DND-41 (cell line): Measurements from ENCODE around the gene HGFAC.

Experiments
- ATAC-seq: fragments of 200-7000 bp; cut with Tn5 transposase; 3 replicates; pipeline ENCODE4 v1.9.1; 2021; ENCODE audit warnings: low read depth; ENCODE audit not compliant: insufficient read depth
- DNase-seq: peaks from one replicate; pipeline ENCODE4 v3.0.0-alpha.2; 2020
- H2AFZ ChIP-seq: 2 replicates; pipeline ENCODE4 v1.6.0; 2012; ENCODE audit warnings: low read depth, low read length
- H3K27ac ChIP-seq: 2 replicates; pipeline ENCODE4 v1.5.1; 2012; ENCODE audit warnings: low read length, inconsistent platforms
- H3K27me3 ChIP-seq: fragments of 200-600 bp; sonication (generic); 2 replicates; pipeline ENCODE4 v1.6.0; 2012; ENCODE audit warnings: low read length, mild to moderate bottlenecking, inconsistent platforms; ENCODE audit not compliant: insufficient read depth, poor library complexity
- H3K36me3 ChIP-seq: 2 replicates; pipeline ENCODE4 v1.5.1; 2012; ENCODE audit warnings: low read length, inconsistent platforms; ENCODE audit not compliant: insufficient read depth
- H3K4me1 ChIP-seq: 2 replicates; pipeline ENCODE4 v1.5.1; 2012; ENCODE audit warnings: mild to moderate bottlenecking, low read length; ENCODE audit not compliant: insufficient read depth
- H3K4me2 ChIP-seq: 2 replicates; pipeline ENCODE4 v1.6.0; 2012; ENCODE audit warnings: mild to moderate bottlenecking, moderate library complexity, low read length, inconsistent platforms; ENCODE audit not compliant: insufficient read depth
- H3K4me3 ChIP-seq, 2 experiments: fragments of 200-600 bp in 1 of 2; shearing (Covaris generic) in 1 of 2; 2 replicates each; pipeline ENCODE4 v1.5.1; 2012 to 2016; ENCODE audit warnings: inconsistent platforms in 2 of 2, low read length in 2 of 2, mild to moderate bottlenecking in 2 of 2, low read depth in 1 of 2, moderate library complexity in 1 of 2
- H3K79me2 ChIP-seq: 2 replicates; pipeline ENCODE4 v1.6.0; 2012; ENCODE audit warnings: low read length, inconsistent platforms; ENCODE audit not compliant: insufficient read depth
- H3K9ac ChIP-seq: 2 replicates; pipeline ENCODE4 v1.6.0; 2012; ENCODE audit warnings: low read depth, mild to moderate bottlenecking, inconsistent platforms, low read length, moderate library complexity
- H3K9me3 ChIP-seq: 2 replicates; pipeline ENCODE4 v1.5.1; 2012; ENCODE audit warnings: low read length, moderate library complexity, mild to moderate bottlenecking, inconsistent platforms; ENCODE audit not compliant: insufficient read depth, severe bottlenecking
- H4K20me1 ChIP-seq: 2 replicates; pipeline ENCODE4 v1.6.0; 2012; ENCODE audit warnings: low read length; ENCODE audit not compliant: insufficient read depth
- EZH2 ChIP-seq: IDR thresholded peaks from 3 replicates; pipeline ENCODE4 v1.6.1; 2012; ENCODE audit warnings: borderline replicate concordance, low read depth, mild to moderate bottlenecking, moderate library complexity, low read length, inconsistent platforms; ENCODE audit not compliant: severe bottlenecking
- TF ChIP-seq, protein P1 (sequence below): IDR thresholded peaks from 2 replicates; pipeline ENCODE4 v1.5.1; 2012; ENCODE audit warnings: borderline replicate concordance, low read length, moderate library complexity, mild to moderate bottlenecking; ENCODE audit not compliant: poor library complexity, severe bottlenecking; ENCODE audit errors: extremely low read depth

Gene HGFAC

DNA sequence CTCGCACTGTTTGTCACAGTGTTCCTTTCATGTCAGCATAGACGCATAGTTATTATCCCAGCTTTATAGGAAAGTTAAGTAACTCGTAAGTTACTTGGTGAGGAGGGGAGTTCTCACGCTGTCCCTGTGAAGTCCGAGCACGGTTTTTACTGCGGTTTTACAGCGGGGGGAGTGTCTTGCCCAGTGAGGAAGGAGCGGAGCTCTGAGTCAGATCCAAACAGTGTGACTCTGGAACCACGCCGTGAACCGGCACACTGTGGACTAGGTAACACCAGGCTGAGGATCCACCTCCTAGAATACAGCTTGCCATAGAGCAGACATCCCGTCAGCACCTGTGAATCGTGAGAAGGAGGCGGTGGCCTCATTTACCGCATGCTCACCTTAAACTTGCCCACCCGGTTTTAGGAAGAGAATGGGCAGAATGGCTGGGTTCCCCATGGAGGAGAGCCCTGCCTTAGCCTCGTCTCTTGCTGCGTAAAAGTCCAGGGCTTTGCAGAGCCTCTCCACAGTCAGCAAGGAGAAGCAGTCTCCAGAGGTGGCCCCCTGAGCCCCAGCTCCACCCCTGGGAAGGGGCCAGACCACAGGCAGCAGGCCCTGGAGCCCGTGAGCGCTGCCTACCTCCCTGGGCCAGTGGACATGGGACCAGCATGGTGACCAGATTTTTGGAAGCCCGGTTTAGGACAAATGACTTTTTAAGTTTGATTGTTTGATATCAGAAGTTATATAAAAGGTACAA is 40.2 kb upstream of the HGFAC start:
- Histone ChIP-seq H3K79me2 (no peaks in the 10 kb centered on the region), H3K4me2 (no peak overlapping the region), H4K20me1 (peaks cover 4% of the 10 kb centered on the region; the same call in 1 of the 2 replicates), H3K4me1 (no peaks in the 10 kb centered on the region), H3K27me3 (no peaks in the 10 kb centered on the region), H3K9ac (no peak overlapping the region), H2AFZ (no peak overlapping the region), H3K36me3 (no peaks in the 10 kb centered on the region), H3K9me3 (no peaks in the 10 kb centered on the region), H3K27ac (no peak overlapping the region), H3K4me3 (no peak overlapping the region)
- DNase-seq = no peak
- TF ChIP-seq, protein P1, sequence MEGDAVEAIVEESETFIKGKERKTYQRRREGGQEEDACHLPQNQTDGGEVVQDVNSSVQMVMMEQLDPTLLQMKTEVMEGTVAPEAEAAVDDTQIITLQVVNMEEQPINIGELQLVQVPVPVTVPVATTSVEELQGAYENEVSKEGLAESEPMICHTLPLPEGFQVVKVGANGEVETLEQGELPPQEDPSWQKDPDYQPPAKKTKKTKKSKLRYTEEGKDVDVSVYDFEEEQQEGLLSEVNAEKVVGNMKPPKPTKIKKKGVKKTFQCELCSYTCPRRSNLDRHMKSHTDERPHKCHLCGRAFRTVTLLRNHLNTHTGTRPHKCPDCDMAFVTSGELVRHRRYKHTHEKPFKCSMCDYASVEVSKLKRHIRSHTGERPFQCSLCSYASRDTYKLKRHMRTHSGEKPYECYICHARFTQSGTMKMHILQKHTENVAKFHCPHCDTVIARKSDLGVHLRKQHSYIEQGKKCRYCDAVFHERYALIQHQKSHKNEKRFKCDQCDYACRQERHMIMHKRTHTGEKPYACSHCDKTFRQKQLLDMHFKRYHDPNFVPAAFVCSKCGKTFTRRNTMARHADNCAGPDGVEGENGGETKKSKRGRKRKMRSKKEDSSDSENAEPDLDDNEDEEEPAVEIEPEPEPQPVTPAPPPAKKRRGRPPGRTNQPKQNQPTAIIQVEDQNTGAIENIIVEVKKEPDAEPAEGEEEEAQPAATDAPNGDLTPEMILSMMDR = no peak
- no peak for TF ChIP-seq EZH2
- no peak for ATAC-seq

DNA sequence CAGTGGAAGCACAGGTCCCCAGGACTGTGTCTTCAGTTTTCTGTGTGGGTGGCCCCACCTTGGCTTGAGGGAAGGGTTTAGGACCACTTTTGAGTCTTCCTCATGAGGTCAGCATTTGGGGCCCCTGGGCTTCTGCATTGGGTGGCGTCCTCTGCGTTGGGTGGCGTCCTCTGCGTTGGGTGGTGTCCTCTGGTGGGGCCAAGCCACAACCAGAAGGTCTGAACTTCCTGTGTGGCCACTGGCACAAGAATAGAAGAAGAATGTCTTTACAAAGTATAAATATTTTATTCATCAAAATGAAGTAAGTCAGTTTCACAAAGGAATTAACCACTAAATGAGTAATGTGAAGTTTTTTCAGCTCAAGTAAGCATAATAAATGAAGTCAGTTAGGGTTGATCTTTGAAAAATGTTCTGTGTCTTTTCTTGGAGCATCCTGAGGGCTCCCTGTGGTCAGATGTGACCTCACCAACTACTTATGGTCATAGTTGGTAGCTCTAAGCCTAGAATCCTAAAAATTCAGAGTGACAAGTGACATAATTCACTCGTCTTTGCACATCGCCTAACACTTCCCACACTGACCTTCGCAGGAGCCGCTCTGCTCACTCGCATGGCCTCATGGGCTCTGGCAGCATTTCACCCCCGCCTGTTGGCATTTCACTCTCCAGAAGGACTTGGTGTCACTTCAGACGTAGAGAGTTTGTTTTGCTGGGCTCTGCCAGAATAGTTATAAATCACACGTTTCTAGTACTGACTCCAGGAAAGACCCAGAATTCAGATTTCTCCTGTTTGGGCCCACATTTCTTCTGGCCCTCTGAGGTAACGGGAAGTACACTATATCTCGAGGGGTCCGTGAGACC is 39.0 kb upstream of the HGFAC start:
- ATAC-seq (no peak), DNase-seq (no peak)
- Histone ChIP-seq H3K9ac (no peak overlapping the region), H3K4me2 (no peak overlapping the region), H3K27me3 (no peaks in the 10 kb centered on the region), H4K20me1 (peaks cover 8% of the 10 kb centered on the region; the same call in 1 of the 2 replicates), H3K36me3 (no peaks in the 10 kb centered on the region), H3K9me3 (no peaks in the 10 kb centered on the region), H3K79me2 (no peaks in the 10 kb centered on the region), H3K27ac (no peak overlapping the region), H2AFZ (no peak overlapping the region), H3K4me1 (no peaks in the 10 kb centered on the region), H3K4me3 (no peak overlapping the region)
- TF ChIP-seq, protein P1 = no peak
- TF ChIP-seq EZH2 = no peak

DNA sequence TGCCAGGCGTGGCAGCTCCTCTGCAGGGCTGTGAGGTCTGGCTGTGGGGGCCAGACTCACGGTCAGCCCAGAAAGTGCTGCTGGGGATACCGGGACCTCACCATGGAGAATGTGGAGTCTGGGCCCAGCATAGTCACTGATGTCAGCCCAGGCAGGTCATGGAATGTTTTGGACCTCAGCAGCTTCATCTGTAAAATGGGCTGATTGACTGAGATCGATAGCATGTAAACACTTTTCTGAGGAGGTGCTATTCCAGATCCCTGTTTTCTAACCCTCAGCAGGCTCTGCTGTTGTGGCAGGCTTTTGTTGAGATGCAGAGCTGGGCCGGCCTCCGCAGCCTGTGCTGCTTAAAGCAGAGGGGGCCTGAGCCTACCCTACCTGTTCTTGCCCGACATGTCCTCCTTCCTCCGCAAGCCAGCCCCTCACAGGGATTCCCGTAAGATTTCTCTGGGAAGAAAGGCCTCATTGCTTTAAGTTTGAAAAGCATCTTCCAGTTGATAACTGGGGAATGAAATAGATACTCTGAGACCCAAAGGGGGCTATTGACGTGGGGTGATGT is 38.3 kb upstream of the HGFAC start:
- peaks cover 8% of the 10 kb centered on the region; the same call in 1 of the 2 replicates for H4K20me1 ChIP-seq

More for the DNA sequence above, 38.3 kb upstream of the HGFAC start:
- Histone ChIP-seq H3K27me3 (no peaks in the 10 kb centered on the region), H3K4me3 (no peak overlapping the region), H3K36me3 (no peaks in the 10 kb centered on the region), H3K79me2 (no peaks in the 10 kb centered on the region), H3K9ac (no peak overlapping the region), H3K27ac (no peak overlapping the region), H3K9me3 (no peaks in the 10 kb centered on the region), H2AFZ (no peak overlapping the region), H3K4me2 (no peak overlapping the region), H3K4me1 (no peaks in the 10 kb centered on the region)
- ATAC-seq (no peak), DNase-seq (no peak)
- TF ChIP-seq EZH2 = no peak
- TF ChIP-seq, protein P1 = no peak
